Stomach (tissue), 4 donors: ENCODE data around the gene FBXO34.
"Not testable (repeated sequence)": the region's sequence is repeated elsewhere in the genome, so short reads cannot be mapped to it uniquely, and the experiment has no call there.

Experiments
- POLR2A ChIP-seq, 4 donors: fragments of 450-650 bp; IDR thresholded peaks; one replicate each; pipeline ENCODE4 v1.6.1; 2016; ENCODE audit warnings: antibody characterized with exemption in 4 of 4, control low read depth in 2 of 4, mild to moderate bottlenecking in 1 of 4, moderate library complexity in 1 of 4
- TF ChIP-seq, protein P1 (sequence below), 7 experiments: fragments of 450-650 bp in 4 of 7; fragments of 200-600 bp in 3 of 7; sonication (generic) in 3 of 7; IDR thresholded peaks; one replicate each; pipeline ENCODE4 v1.5.1; 2016 to 2019; ENCODE audit warnings: antibody characterized with exemption in 7 of 7, control low read depth in 2 of 7, mild to moderate bottlenecking in 1 of 7

DNA sequence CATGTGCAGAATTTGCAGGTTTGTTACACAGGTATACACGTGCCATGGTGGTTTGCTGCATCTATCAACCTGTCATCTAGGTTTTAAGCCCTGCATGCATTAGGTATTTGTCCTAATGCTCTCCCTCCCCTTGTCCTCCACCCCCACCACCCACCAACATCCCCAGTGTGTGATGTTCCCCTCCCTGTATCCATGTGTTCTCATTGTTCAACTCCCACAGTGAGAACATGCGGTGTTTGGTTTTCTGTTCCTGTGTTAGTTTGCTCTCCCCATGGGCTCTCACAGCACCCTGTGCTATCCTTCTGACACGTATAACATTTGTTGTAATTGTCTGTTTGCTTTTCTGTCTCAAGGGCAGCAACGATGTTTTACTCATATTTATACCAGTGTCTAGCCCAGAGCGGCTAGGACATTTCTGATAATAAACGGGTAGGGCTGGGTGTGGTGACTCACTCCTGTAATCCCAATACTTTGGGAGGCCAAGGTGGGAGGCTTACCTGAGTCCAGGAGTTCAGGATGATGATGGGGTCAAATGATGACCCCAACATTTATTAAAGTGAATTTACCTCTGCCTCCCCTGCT, 73.5 kb downstream of the FBXO34 start:
- TF ChIP-seq, protein P1, sequence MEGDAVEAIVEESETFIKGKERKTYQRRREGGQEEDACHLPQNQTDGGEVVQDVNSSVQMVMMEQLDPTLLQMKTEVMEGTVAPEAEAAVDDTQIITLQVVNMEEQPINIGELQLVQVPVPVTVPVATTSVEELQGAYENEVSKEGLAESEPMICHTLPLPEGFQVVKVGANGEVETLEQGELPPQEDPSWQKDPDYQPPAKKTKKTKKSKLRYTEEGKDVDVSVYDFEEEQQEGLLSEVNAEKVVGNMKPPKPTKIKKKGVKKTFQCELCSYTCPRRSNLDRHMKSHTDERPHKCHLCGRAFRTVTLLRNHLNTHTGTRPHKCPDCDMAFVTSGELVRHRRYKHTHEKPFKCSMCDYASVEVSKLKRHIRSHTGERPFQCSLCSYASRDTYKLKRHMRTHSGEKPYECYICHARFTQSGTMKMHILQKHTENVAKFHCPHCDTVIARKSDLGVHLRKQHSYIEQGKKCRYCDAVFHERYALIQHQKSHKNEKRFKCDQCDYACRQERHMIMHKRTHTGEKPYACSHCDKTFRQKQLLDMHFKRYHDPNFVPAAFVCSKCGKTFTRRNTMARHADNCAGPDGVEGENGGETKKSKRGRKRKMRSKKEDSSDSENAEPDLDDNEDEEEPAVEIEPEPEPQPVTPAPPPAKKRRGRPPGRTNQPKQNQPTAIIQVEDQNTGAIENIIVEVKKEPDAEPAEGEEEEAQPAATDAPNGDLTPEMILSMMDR (IDR thresholded peaks at IDR 0.05), result not testable (repeated sequence)
- TF ChIP-seq POLR2A (IDR thresholded peaks at IDR 0.05), result not testable (repeated sequence)
